ENCODE results near the gene COX20.

DNA sequence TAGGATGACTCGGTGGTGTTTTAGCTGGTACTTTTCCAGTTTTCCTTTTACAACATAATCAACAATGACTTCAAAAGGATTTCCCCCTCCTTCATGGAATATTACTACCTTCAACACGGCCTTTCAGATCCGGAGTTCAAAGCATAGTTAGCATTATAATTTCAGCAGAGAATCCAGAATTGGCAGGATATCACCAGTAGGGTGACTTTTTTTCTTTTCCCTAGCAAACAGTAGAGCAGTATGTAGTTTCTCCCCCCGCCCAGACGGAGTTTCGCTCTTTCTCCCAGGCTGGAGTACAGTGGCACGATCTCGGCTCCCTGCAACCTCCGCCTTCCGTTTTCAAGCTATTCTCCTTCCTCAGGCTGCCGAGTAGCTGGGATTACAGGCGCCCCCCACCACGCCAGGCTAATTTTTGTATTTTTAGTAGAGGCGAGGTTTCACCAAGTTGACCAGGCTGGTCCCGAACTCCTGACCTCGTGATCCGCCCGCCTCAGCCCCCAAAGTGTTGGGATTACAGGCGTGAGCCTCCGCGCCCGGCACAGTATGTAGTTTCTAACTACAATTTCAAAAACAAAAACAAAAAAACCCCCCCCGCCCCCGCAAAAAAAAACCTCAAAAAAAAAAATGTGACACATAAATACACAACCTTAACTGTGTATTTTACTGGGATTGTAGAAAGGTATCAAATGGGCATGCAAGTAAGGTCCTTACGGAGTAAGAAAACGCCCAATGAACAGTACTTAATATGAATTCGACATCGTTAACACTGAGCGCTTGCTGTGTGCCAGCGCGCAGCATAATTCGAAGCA is 1.5 kb upstream of the COX20 start:
- TF ChIP-seq REST (IDR thresholded peaks at IDR 0.05; ENCODE audit: insufficient read depth in 1 of 2, low read depth in 2 of 2, low read length in 2 of 2) (no peak), POLR2AphosphoS5 (IDR thresholded peaks at IDR 0.05; ENCODE audit: low read depth, low read length) (no peak)
